IgD-negative memory B cell (primary cell): ENCODE results near the gene ANO7. TPM values are rescaled to one million over a fixed set of nuclear protein-coding genes. Genes with fewer than 3 reads are reported as not detected.

Experiments used
- H3K27ac Mint-ChIP-seq, 3 donors: one replicate each; pipeline ENCODE4 v1.8.0; 2020 to 2022; ENCODE audit warnings: mild to moderate bottlenecking in 3 of 3, mixed read lengths in 3 of 3, moderate library complexity in 1 of 3
- H3K27me3 Mint-ChIP-seq: one replicate; pipeline ENCODE4 v1.8.0; 2021; ENCODE audit warnings: mixed read lengths
- H3K36me3 Mint-ChIP-seq: one replicate; pipeline ENCODE4 v1.8.0; 2020; ENCODE audit warnings: mild to moderate bottlenecking, mixed read lengths
- H3K4me1 Mint-ChIP-seq, 3 donors: one replicate each; pipeline ENCODE4 v1.8.0; 2020 to 2022; ENCODE audit warnings: mixed read lengths in 3 of 3, mild to moderate bottlenecking in 1 of 3
- H3K4me3 Mint-ChIP-seq, 4 donors: one replicate each; pipeline ENCODE4 v1.8.0; 2020 to 2022; ENCODE audit warnings: mild to moderate bottlenecking in 4 of 4, mixed read lengths in 4 of 4, moderate library complexity in 3 of 4
- H3K9me3 Mint-ChIP-seq, 3 donors: one replicate each; pipeline ENCODE4 v1.8.0; 2020 to 2021; ENCODE audit warnings: mixed read lengths in 3 of 3, mild to moderate bottlenecking in 1 of 3
- polyA plus RNA-seq: library from polyadenylated mRNA; unstranded; fragments of 300-500 nt; fragmentation: Illumina TruSeq; gene quantifications from one replicate; pipeline ENCODE4 v1.2.3, GENCODE V29; 2021

The ANO7 gene
- polyA plus RNA-seq, 1 donor from 2014 or later: not detected

DNA sequence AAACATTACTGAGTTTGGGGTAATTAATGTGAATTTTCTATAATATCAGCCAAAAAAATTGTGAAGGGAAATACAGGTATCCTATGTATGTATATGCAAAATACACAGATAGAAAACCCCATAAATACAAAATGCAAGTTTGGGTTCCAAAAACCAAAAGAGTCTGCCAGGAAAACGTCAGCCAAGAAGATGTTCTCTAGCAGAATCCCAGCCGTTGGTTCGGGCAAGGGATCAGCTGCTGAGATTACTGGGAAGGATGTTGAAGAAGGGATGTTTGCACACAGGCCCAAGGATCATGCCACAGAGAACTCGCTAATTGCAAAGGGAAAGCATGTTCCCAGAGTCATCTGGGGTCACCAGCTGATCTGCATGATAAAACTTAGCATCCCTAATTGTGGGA lies 9.5 kb upstream of the ANO7 start:
- Mint-ChIP-seq H3K27me3 (no peaks in the 10 kb centered on the region), H3K36me3 (peaks cover 15% of the 10 kb centered on the region), H3K4me1 (no peaks in the 10 kb centered on the region), H3K4me3 (no peak overlapping the region), H3K27ac (no peak overlapping the region), H3K9me3 (no peaks in the 10 kb centered on the region)

DNA sequence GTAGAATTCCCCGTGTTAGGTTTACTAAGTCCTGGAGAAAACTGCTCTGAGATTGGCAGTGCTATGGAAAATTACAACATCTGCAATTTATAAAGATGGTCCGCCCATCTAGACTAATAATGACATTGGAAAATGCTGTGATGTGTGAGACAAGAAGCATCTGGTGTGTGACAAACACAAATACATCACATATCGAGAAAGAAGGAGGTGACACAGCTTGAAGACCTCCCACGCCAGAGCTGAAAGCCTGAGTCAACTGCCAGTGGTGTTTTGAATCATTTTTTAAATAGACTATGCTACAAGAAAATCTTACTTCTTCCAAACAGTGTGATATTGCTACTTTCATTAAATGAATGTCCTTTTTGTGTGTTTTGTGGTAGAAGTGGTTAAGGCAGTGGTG lies 8.6 kb upstream of the ANO7 start:
- H3K27me3 Mint-ChIP-seq: no peaks in the 10 kb centered on the region
- no peaks in the 10 kb centered on the region for H3K9me3 Mint-ChIP-seq
- no peak overlapping the region for H3K27ac Mint-ChIP-seq
- H3K36me3 Mint-ChIP-seq: peaks cover 11% of the 10 kb centered on the region
- H3K4me1 Mint-ChIP-seq: no peaks in the 10 kb centered on the region
- H3K4me3 Mint-ChIP-seq: no peak overlapping the region

DNA sequence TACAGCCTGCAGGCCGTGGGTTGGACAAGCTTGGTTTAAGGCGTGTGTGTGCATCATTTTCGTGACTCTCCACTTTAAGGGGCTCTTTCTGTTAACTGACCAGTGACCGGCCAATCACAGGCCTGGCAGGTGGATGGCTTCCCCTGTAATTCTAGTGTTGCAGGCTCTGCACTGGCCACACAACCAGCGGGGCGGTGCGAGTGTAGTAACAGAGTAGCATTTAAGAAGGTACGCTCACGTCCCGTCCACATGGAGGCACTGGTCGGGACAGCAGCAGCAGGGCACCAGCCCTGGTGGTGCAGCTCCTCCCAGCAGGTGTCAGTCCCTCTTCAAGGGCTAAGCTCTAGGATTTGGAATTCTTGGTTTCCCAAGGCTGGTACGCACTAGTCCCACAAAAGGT lies 8.0 kb upstream of the ANO7 start:
- H3K27ac Mint-ChIP-seq: no peak overlapping the region
- H3K4me1 Mint-ChIP-seq: no peaks in the 10 kb centered on the region
- H3K4me3 Mint-ChIP-seq: no peak overlapping the region
- H3K36me3 Mint-ChIP-seq: peaks cover 6% of the 10 kb centered on the region
- H3K27me3 Mint-ChIP-seq: no peaks in the 10 kb centered on the region
- H3K9me3 Mint-ChIP-seq: no peaks in the 10 kb centered on the region

DNA sequence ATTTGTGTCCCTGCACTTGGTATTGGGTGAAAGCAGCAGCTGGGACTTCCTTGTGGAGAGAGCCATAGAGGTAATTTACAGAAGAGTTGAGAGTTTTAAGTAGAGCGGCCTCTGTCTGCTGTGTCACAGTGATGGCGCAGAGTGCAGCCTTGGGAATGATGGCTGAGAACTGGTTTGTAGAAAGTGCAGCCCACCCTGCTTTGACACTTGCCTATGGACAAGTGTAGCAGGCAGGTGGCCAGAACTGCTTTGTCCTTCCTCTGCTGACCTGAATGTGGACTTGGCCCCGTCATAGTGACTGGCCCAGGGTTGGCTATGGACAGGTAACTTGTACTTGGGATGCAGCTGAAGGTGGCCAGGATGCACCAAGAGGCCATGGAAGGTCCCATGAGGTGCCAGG lies 6.4 kb upstream of the ANO7 start:
- Mint-ChIP-seq H3K4me1 (no peaks in the 10 kb centered on the region), H3K27ac (no peak overlapping the region), H3K9me3 (no peaks in the 10 kb centered on the region), H3K36me3 (peaks cover 5% of the 10 kb centered on the region), H3K4me3 (no peak overlapping the region), H3K27me3 (no peaks in the 10 kb centered on the region)

DNA sequence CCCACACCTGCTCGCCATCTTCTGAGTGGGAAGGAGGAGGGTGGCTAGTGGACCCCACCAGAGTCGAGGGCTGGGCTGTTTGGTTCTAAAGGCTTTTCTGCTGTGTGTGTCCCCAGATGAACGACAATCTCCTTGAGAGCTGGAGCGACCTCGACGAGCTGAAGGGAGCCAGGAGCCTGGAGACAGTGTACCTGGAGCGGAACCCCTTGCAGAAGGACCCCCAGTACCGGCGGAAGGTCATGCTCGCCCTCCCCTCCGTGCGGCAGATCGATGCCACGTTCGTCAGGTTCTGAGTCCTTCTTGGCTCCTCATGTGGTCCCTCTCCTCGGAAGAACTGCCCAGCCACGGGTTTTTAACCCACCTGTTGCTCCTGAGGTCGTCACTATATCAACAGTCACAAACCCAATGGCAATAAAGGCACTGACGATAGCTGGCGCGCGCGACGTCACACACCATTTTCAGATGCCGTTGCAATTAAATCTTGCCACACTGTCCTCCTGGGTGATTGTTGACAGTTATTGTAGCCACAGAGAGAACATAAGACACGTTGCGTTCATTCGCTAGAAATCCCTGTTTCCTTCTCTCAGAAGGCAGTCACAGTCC lies 5.8 kb upstream of the ANO7 start:
- H3K27ac Mint-ChIP-seq: no peak overlapping the region
- no peaks in the 10 kb centered on the region for H3K27me3 Mint-ChIP-seq
- no peak overlapping the region for H3K4me3 Mint-ChIP-seq
- peaks cover 5% of the 10 kb centered on the region for H3K36me3 Mint-ChIP-seq
- no peaks in the 10 kb centered on the region for H3K9me3 Mint-ChIP-seq
- no peaks in the 10 kb centered on the region for H3K4me1 Mint-ChIP-seq

DNA sequence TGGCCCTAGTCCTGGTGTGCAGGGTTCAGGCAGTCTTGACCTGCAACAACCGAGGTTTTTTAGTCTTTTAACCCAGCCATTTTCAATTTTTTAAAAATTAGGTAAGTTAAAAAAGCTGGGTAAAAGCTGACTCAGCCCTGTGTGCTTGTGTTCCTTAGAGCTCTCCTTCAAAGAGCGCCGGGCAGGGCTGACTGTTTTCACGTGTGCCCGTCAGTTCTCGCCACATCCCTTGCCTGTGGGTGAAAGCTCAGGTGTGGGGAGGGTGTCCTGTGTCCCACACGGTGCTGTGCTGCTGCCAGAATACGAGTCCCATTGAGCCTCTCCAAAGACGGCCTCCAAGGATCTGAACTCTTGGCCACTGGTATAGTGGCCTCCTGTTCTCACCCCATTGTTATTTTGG lies 5.3 kb upstream of the ANO7 start:
- H3K9me3 Mint-ChIP-seq: no peaks in the 10 kb centered on the region
- H3K36me3 Mint-ChIP-seq: peaks cover 5% of the 10 kb centered on the region
- H3K4me1 Mint-ChIP-seq: peaks cover 0 to 2% (median 1%) of the 10 kb centered on the region in 3 donors
- peaks cover 2% of the 10 kb centered on the region for H3K27me3 Mint-ChIP-seq
- H3K4me3 Mint-ChIP-seq: peak overlapping the region in 1 of 4 donors; percentile 41
- no peak overlapping the region for H3K27ac Mint-ChIP-seq

DNA sequence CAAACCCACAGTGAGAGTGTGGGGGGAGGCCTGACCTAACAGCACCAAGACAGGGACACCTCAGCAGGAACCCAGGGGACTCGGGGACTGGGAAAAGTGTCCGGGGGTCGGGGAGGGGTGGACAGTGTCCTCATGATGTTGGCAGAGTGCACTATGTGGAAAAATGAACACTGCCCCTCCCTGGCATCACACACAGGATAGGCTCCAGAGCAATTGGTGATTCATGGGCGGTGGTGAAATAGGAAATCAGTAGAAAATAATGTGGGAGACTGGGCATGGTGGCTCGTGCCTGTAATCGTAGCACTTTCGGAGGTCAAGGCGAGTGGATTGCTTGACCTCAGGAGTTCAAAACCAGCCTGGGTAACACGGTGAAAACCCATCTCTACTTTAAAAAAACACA lies 3.6 kb upstream of the ANO7 start:
- H3K4me1 Mint-ChIP-seq: peaks cover 0 to 5% (median 1%) of the 10 kb centered on the region in 3 donors
- H3K27ac Mint-ChIP-seq: no peak overlapping the region
- no peak overlapping the region for H3K4me3 Mint-ChIP-seq
- H3K9me3 Mint-ChIP-seq: no peaks in the 10 kb centered on the region
- peaks cover 2% of the 10 kb centered on the region for H3K27me3 Mint-ChIP-seq
- no peaks in the 10 kb centered on the region for H3K36me3 Mint-ChIP-seq

DNA sequence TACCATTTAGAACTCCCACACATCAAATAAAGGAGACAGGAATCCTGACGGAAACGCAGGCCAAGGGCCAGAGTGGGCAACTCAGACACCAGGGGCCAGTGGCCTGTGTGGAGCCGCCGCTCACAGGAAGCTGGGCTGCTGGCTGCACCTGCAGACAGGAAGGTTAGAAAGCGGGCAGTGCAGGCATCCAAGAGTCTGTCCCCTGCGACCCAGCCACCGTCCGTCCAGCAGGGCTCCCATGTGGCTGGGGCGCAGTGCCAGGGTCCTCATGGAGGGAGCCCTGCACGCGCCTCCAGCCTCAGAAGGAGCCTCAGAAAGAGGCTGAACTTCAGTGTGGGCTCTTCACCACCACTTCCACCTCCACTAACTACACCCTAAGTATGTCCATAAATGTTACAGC lies 2.5 kb upstream of the ANO7 start:
- Mint-ChIP-seq H3K27ac (no peak overlapping the region), H3K4me3 (no peak overlapping the region), H3K36me3 (no peaks in the 10 kb centered on the region), H3K4me1 (peaks cover 0 to 5% (median 1%) of the 10 kb centered on the region in 3 donors), H3K27me3 (peaks cover 2% of the 10 kb centered on the region), H3K9me3 (no peaks in the 10 kb centered on the region)

DNA sequence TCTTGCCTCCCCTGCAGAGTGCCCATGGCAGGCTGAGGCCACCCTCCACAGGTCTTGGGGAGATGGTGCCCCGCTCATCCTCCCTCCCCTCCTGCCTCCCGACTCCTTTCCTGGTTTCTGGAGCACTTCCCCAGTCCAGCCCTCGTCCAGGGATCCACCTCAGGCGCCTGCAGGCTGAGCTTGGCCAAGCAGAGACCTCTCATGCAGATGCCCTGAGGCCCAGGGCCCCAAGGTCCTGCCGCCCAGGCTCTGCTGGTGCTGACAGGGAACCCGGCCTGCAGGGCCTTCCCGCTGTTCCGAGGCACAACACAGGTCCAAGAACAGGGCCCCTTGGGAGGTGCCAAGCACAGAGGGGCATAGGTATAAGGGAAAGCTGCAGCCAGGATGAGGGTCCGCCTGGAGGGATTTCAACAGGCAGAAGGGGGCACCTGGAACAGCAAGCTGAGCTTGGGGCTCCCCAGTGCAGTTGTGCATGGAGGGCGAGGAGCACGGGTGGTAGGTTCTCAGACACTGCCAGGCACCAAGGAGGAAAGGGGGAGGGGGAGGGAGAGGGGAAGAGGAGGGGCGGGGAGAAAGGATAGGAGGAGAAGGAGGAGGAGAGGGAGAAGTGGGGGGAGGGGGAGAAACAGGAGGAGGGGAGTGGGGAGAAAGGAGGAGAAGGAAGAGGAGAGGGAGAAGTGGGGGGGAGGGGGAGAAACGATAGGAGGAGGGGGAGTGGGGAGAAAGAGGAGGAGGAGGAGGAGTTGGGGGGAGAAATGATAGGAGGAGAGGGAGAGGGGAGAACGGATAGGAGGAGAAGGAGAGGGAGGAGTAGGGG lies 1.2 kb upstream of the ANO7 start:
- H3K4me1 Mint-ChIP-seq: peaks cover 0 to 5% (median 1%) of the 10 kb centered on the region in 3 donors
- no peaks in the 10 kb centered on the region for H3K36me3 Mint-ChIP-seq
- no peaks in the 10 kb centered on the region for H3K9me3 Mint-ChIP-seq
- H3K4me3 Mint-ChIP-seq: peak overlapping the region in 1 of 4 donors; percentile 12
- H3K27me3 Mint-ChIP-seq: peaks cover 2% of the 10 kb centered on the region
- H3K27ac Mint-ChIP-seq: no peak overlapping the region

DNA sequence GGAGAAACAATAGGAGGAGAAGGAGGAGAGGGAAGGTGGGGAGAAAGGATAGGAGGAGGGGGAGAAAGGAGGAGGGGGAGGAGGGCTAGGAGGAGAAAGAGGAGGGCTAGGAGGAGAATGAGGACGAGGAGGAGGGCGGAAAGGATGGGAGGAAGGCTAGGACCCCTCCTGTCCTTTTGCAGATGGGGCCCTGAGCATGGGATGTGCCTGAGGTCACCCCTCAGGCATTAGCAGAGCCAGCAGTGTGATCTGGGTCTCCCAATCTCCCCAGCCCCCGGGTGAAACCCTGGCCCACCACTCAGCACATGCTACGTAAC lies 601 bp upstream of the ANO7 start:
- H3K9me3 Mint-ChIP-seq: no peaks in the 10 kb centered on the region
- H3K36me3 Mint-ChIP-seq: no peaks in the 10 kb centered on the region
- peak overlapping the region in 2 of 4 donors; percentile 77 to 90 for H3K4me3 Mint-ChIP-seq
- H3K4me1 Mint-ChIP-seq: peaks cover 0 to 5% (median 1%) of the 10 kb centered on the region in 3 donors
- no peak overlapping the region for H3K27ac Mint-ChIP-seq
- peaks cover 2% of the 10 kb centered on the region for H3K27me3 Mint-ChIP-seq

DNA sequence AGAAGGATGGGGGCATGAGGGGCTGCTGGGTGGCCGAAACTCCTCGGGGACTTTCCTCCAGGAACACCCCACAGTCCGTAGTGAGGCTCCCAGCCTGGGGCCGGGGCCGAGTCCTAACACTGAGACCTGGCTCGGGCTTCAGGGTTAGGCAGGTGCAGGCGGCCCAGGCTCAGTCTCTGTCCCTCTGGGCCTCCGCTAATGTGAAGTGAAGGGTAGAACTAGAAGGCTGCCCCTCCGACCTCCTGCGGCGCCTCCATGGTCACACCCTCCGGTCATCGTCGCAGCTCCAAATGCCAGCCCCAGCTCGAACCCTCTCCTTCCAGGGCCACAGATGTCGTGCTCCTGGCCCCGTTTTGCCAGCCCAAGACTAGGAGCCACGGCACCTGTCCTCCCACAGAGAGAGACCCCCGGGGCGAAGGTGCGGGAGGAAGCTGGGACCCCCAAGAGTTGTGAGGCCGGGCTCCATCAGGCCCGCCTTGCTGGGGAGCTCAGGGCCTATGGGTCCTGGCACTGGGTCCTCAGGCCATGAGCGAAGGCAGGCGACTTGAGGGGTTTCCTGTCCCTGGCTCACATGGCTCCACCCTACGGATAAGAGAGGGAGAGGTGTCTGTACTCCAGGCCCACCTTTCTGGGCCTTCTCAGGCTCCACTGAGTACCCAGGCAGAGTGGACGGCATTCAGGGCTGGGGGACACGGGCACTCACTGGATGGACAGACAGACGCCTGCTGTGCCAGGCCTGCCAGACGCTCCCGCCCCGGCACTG lies 797 bp downstream of the ANO7 start:
- H3K36me3 Mint-ChIP-seq: no peaks in the 10 kb centered on the region
- peaks cover 2% of the 10 kb centered on the region for H3K27me3 Mint-ChIP-seq
- H3K4me3 Mint-ChIP-seq: peak overlapping the region in 1 of 4 donors; percentile 8
- H3K27ac Mint-ChIP-seq: no peak overlapping the region
- H3K4me1 Mint-ChIP-seq: peaks cover 0 to 5% (median 1%) of the 10 kb centered on the region in 3 donors
- H3K9me3 Mint-ChIP-seq: no peaks in the 10 kb centered on the region

DNA sequence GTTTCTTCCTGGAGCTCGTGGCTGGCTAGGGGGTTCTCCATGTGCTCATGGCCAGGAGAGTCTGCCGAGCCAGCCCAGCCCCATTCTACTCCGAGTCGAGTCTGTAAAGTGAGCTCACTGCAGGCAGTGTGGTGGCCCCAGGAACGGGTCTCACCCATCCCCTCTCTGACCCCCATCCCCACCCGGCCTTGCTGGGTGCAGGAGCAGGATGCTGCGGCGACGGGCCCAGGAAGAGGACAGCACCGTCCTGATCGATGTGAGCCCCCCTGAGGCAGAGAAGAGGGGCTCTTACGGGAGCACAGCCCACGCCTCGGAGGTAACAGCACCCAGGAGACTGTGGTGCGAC lies 1.4 kb downstream of the ANO7 start:
- peaks cover 0 to 5% (median 1%) of the 10 kb centered on the region in 3 donors for H3K4me1 Mint-ChIP-seq
- peaks cover 2% of the 10 kb centered on the region for H3K27me3 Mint-ChIP-seq
- no peaks in the 10 kb centered on the region for H3K36me3 Mint-ChIP-seq
- peak overlapping the region in 1 of 4 donors; percentile 5 for H3K4me3 Mint-ChIP-seq
- no peaks in the 10 kb centered on the region for H3K9me3 Mint-ChIP-seq
- no peak overlapping the region for H3K27ac Mint-ChIP-seq

DNA sequence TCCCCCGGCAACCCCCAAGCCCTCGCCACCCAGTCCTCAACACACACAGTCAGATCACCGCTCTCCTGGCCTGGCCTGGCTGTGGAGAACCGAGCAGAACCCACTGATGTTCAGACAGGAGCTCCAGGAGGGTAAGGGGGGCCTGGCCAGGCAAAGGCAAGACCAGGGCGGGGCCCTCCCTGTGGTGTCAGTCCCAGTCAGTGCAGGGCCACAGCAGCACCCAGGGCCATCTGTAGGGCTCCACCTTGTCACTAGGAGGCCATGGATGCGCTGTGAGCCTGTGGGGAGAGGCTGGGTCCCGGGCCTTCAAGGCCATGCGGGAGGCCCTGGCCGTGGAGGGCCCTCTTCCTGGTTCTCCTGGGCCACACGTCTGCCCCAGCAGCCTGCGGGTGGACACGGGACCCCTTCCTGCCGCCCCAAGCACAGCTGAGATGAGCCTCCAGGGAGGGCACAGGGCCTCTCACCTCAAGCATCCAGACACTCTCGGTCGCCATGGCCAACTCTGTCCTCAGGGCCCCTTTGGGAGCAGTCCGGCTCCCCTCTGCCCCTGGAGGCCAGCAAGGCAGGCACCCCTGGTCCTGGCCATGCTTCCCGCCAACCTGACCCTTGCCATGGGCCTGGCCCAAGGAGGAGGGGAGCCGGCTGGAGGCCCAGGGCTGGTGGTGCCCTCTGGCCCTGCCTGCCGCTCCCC lies 2.0 kb downstream of the ANO7 start:
- no peaks in the 10 kb centered on the region for H3K36me3 Mint-ChIP-seq
- no peaks in the 10 kb centered on the region for H3K9me3 Mint-ChIP-seq
- no peak overlapping the region for H3K4me3 Mint-ChIP-seq
- H3K27ac Mint-ChIP-seq: no peak overlapping the region
- peaks cover 2% of the 10 kb centered on the region for H3K27me3 Mint-ChIP-seq
- H3K4me1 Mint-ChIP-seq: peaks cover 0 to 5% (median 1%) of the 10 kb centered on the region in 3 donors

DNA sequence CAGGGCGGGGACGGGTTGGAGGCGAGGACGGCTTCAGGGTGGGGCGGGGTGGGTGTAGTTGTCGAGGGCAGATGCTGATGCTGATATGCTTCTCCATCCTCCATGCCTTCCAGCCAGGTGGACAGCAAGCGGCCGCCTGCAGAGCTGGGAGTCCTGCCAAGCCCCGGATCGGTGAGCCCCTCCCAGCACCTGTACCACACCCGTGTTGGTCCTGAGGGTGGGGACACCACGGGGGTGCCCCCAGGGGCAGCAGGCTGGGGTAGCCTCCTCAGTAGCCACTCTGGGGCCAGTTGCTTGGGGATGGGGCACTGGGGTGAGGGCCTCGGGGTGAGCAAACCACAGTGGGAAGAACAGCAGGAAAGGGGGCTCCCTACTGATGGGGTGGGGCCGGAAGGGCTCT lies 2.6 kb downstream of the ANO7 start:
- Mint-ChIP-seq H3K36me3 (no peaks in the 10 kb centered on the region), H3K4me1 (peaks cover 0 to 5% (median 1%) of the 10 kb centered on the region in 3 donors), H3K9me3 (no peaks in the 10 kb centered on the region), H3K27me3 (peaks cover 2% of the 10 kb centered on the region), H3K27ac (no peak overlapping the region), H3K4me3 (no peak overlapping the region)

DNA sequence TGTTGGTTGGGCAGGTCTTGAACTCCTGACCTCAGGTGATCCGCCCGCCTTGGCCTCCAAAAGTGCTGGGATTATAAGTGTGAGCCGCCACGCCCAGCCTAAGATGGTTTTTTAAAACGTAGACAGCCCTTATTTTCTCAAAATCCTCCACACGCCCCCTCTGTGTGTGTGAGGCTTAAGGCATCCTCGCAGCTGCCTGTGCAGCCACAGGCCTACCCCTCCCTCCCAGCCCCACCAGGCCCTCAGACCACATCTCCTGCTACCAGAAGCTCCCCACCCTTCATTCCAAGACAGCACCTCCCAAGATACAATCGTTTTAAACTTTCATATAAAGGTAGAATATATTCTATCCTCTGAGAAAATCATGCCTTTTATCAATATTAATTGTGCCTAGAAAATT lies 4.8 kb downstream of the ANO7 start:
- H3K27ac Mint-ChIP-seq: no peak overlapping the region
- peaks cover 0 to 2% (median 0%) of the 10 kb centered on the region in 3 donors for H3K4me1 Mint-ChIP-seq
- no peaks in the 10 kb centered on the region for H3K9me3 Mint-ChIP-seq
- H3K4me3 Mint-ChIP-seq: no peak overlapping the region
- H3K36me3 Mint-ChIP-seq: no peaks in the 10 kb centered on the region
- no peaks in the 10 kb centered on the region for H3K27me3 Mint-ChIP-seq
